Activated CD8-positive, alpha-beta T cell treated with anti-CD3 and anti-CD28 coated beads for 36 hours (primary cell): ENCODE measurements around the gene VAV2. TPM values are rescaled to one million over a fixed set of nuclear protein-coding genes. Genes with fewer than 3 reads are reported as not detected.

Experiments used
- ATAC-seq: fragments of 200-7000 bp; cut with Tn5 transposase; one replicate; pipeline ENCODE4 v1.10.0; 2021; ENCODE audit warnings: mild to moderate bottlenecking, moderate library complexity
- CTCF ChIA-PET: fragments of 350-600 bp; sonication (Branson Sonifier 250); formaldehyde crosslinking; loops from one replicate; lab custom pipeline; 2021; ENCODE audit warnings: antibody characterized with exemption; lab: Charles Lee
- POLR2A ChIA-PET: fragments of 350-600 bp; sonication (Branson Sonifier 250); formaldehyde crosslinking; loops from one replicate; lab custom pipeline; 2021; ENCODE audit warnings: antibody characterized with exemption; lab: Charles Lee
- DNase-seq: peaks from one replicate; pipeline ENCODE4 v3.0.0-alpha.2; 2020
- H3K27ac Mint-ChIP-seq: one replicate; pipeline ENCODE4 v1.8.0; 2021; ENCODE audit warnings: mild to moderate bottlenecking, mixed read lengths
- H3K27me3 Mint-ChIP-seq: one replicate; pipeline ENCODE4 v1.8.0; 2021; ENCODE audit warnings: mixed read lengths
- H3K36me3 Mint-ChIP-seq: one replicate; pipeline ENCODE4 v1.8.0; 2021; ENCODE audit warnings: low read depth, mixed read lengths
- H3K4me1 Mint-ChIP-seq: one replicate; pipeline ENCODE4 v1.8.0; 2021; ENCODE audit warnings: low read depth, mixed read lengths
- H3K4me3 Mint-ChIP-seq: one replicate; pipeline ENCODE4 v1.8.0; 2021; ENCODE audit warnings: mild to moderate bottlenecking, moderate library complexity, mixed read lengths
- H3K9me3 Mint-ChIP-seq: one replicate; pipeline ENCODE4 v1.8.0; 2021; ENCODE audit warnings: mixed read lengths
- CTCF ChIP-seq: fragments of 200-600 bp; IDR thresholded peaks from one replicate; pipeline ENCODE4 v1.8.0; 2022; ENCODE audit warnings: antibody characterized with exemption, mild to moderate bottlenecking
- intact Hi-C: fragments of 100-400 bp; cut with micrococcal nuclease; formaldehyde crosslinking; loops from one replicate; pipeline ENCODE4 v1.10.0; 2022
- total RNA-seq, 2 experiments: library from RNA; stranded (reverse); gene quantifications; one replicate each; pipeline ENCODE4 v1.2.3, GENCODE V29; 2021

VAV2 gene
- total RNA-seq, 2 experiments from 2014 or later, result 5.1 to 5.4 TPM

GRCh38 chr9:133950629-133951111 is 41.5 kb downstream of the VAV2 start:
- peaks cover 15% of the 10 kb centered on the region for H3K4me1 Mint-ChIP-seq
- no peak for ATAC-seq
- no peaks in the 10 kb centered on the region for H3K27me3 Mint-ChIP-seq
- no peak overlapping the region for H3K4me3 Mint-ChIP-seq
- H3K36me3 Mint-ChIP-seq, result no peaks in the 10 kb centered on the region
- H3K27ac Mint-ChIP-seq, result no peak overlapping the region
- DNase-seq, result no peak
- intact Hi-C loops, result no loop called here
- ChIA-PET POLR2A (no interaction called here), CTCF (no interaction called here)
- no peak for TF ChIP-seq CTCF
- no peaks in the 10 kb centered on the region for H3K9me3 Mint-ChIP-seq

GRCh38 chr9:133950192-133950591 is 41.9 kb downstream of the VAV2 start:
- no peaks in the 10 kb centered on the region for H3K9me3 Mint-ChIP-seq

GRCh38 chr9:133949486-133950061 is 42.5 kb downstream of the VAV2 start:
- H3K9me3 Mint-ChIP-seq, result no peaks in the 10 kb centered on the region
- intact Hi-C loops, result no loop called here
- H3K4me1 Mint-ChIP-seq, result peaks cover 9% of the 10 kb centered on the region
- DNase-seq, result no peak
- ChIA-PET POLR2A (no interaction called here), CTCF (no interaction called here)
- no peak overlapping the region for H3K27ac Mint-ChIP-seq
- no peak overlapping the region for H3K4me3 Mint-ChIP-seq
- TF ChIP-seq CTCF, result no peak
- no peaks in the 10 kb centered on the region for H3K36me3 Mint-ChIP-seq
- no peaks in the 10 kb centered on the region for H3K27me3 Mint-ChIP-seq
- ATAC-seq, result no peak

More at GRCh38 chr9:133950192-133950591, 41.9 kb downstream of the VAV2 start:
- H3K36me3 Mint-ChIP-seq, result no peaks in the 10 kb centered on the region
- ChIA-PET POLR2A (no interaction called here), CTCF (no interaction called here)
- intact Hi-C loops, result no loop called here
- no peak overlapping the region for H3K27ac Mint-ChIP-seq
- H3K4me1 Mint-ChIP-seq, result peaks cover 14% of the 10 kb centered on the region
- ATAC-seq, result no peak
- H3K4me3 Mint-ChIP-seq, result no peak overlapping the region
- H3K27me3 Mint-ChIP-seq, result no peaks in the 10 kb centered on the region
- DNase-seq, result no peak
- no peak for TF ChIP-seq CTCF

- no peak for ATAC-seq
- Mint-ChIP-seq H3K4me3 (no peak overlapping the region), H3K4me1 (peaks cover 2% of the 10 kb centered on the region), H3K9me3 (no peaks in the 10 kb centered on the region), H3K27ac (no peak overlapping the region), H3K36me3 (no peaks in the 10 kb centered on the region), H3K27me3 (no peaks in the 10 kb centered on the region)
- no peak for TF ChIP-seq CTCF
- intact Hi-C loops, result no loop called here
- DNase-seq, result no peak
- ChIA-PET CTCF (no interaction called here), POLR2A (no interaction called here)
These were observed 43.3 kb downstream of the VAV2 start for GRCh38 chr9:133948561-133949485.

- no peak for ATAC-seq
- no peak for DNase-seq
- no peak for TF ChIP-seq CTCF
- H3K9me3 Mint-ChIP-seq, result no peaks in the 10 kb centered on the region
- no peaks in the 10 kb centered on the region for H3K27me3 Mint-ChIP-seq
- H3K27ac Mint-ChIP-seq, result no peak overlapping the region
- ChIA-PET CTCF (no interaction called here), POLR2A (no interaction called here)
- H3K4me1 Mint-ChIP-seq, result peaks cover 2% of the 10 kb centered on the region
- intact Hi-C loops, result no loop called here
- no peaks in the 10 kb centered on the region for H3K36me3 Mint-ChIP-seq
- no peak overlapping the region for H3K4me3 Mint-ChIP-seq
These were observed 44.0 kb downstream of the VAV2 start for GRCh38 chr9:133948131-133948530.
